Measurements from ENCODE around the gene WWP2. TPM values are rescaled to one million over a fixed set of nuclear protein-coding genes. Genes with fewer than 3 reads are reported as not detected.
A peak's percentile ranks its signal among the peaks of the same experiment; 100 is the strongest.

WWP2 gene
- total and polyA plus RNA-seq, 7 donors = 12.2 to 26.0 (median 19.0) TPM

DNA sequence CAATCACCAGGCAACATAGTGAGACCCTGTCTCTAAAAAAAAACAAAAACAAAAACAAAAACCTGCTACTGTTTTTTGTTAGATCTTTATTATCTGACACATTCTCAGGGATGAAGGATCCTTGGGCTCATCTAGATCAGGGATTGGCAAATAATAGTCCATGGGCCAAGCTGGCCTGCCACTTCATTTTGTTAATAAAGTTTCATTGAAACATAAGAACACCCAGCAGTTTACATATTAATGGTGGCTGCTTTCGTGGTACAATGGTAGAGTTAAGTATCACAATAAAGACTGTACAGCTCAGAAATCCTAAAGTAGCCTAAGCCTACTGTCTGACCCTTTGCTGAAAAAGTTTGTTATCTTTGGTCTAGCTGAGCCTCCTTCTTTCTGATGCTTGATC lies 156.1 kb downstream of the WWP2 start:
- Histone ChIP-seq H3K4me3 (no peak overlapping the region), H3K27ac (peak overlapping the region; percentile 53), H3K9me3 (no peaks in the 10 kb centered on the region), H3K36me3 (ENCODE audit: insufficient read depth in 1 of 2, low read depth in 1 of 2) (no peaks in the 10 kb centered on the region), H3K27me3 (ENCODE audit: insufficient read depth in 3 of 3, low read length in 2 of 3) (no peaks in the 10 kb centered on the region), H3K4me1 (peaks cover 12% of the 10 kb centered on the region)
- TF ChIP-seq CTCF (IDR thresholded peaks at IDR 0.05) = no peak
- DNase-seq (no peak), ATAC-seq (no peak)
- WGBS, 3 donors = 85 to 91% (median 87%) methylated on average over 1 of the region's 1 CpG
- intact Hi-C loops (cut with DNase I) = no loop called here

DNA sequence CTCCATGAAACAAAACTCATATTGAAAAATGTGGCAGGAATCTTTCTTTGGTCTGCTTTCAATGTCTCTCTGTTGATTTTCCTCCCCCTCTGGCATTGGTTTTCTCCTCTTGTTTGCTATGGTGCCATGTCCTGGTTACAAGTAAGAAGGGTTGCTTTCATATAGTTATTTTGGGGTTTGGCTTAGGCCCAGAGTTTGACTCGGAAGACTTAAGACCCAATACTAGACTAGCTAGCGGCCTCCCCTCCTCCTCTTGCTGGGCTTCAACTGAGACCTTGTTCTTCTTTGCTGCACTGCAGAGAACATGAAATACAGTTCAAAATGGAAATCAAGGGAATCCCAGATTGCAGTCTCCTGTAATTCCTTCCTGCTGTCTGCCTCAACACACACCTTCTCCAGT lies 159.0 kb downstream of the WWP2 start:
- peaks cover 12% of the 10 kb centered on the region for H3K4me1 ChIP-seq
- DNase-seq = no peak
- H3K4me3 ChIP-seq = no peak overlapping the region
- TF ChIP-seq CTCF (IDR thresholded peaks at IDR 0.05) = no peak
- peaks cover 0 to 5% of the 10 kb centered on the region in 2 donors for H3K36me3 ChIP-seq (ENCODE audit: insufficient read depth in 1 of 2, low read depth in 1 of 2)
- no peaks in the 10 kb centered on the region for H3K27me3 ChIP-seq (ENCODE audit: insufficient read depth in 3 of 3, low read length in 2 of 3)
- H3K9me3 ChIP-seq = no peaks in the 10 kb centered on the region
- 15 to 41% (median 23%) methylated on average over 2 of the region's 2 CpGs for WGBS, 3 donors
- H3K27ac ChIP-seq = no peak overlapping the region
- ATAC-seq = peak in 3 of 4 donors; percentile 48 to 72 (median 71)
- intact Hi-C loops (cut with DNase I) = no loop called here

DNA sequence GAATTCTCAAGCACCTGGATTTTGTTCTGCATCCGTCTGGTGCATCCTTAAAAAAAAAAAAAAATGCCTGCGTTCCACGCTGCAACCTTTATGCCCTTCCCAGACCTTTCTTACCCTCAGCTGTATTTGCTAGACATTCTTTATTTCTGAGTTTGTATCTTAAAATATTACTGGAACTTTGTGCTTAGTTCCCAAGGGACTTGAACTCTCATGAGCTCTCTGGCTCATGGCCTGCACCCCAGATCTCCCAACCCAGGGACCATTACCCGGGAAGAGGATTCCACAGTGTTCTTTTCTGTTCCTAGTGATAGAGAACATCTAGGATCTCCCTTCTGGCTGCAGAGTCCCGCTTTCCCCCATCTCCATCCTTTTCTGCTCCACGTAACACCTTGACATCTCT lies 160.1 kb downstream of the WWP2 start:
- Histone ChIP-seq H3K27ac (no peak overlapping the region), H3K4me1 (peaks cover 15% of the 10 kb centered on the region), H3K36me3 (ENCODE audit: insufficient read depth in 1 of 2, low read depth in 1 of 2) (peaks cover 0 to 5% of the 10 kb centered on the region in 2 donors), H3K4me3 (no peak overlapping the region), H3K9me3 (no peaks in the 10 kb centered on the region), H3K27me3 (ENCODE audit: insufficient read depth in 3 of 3, low read length in 2 of 3) (no peaks in the 10 kb centered on the region)
- 64 to 78% (median 73%) methylated on average over 6 of the region's 6 CpGs for WGBS, 3 donors
- DNase-seq (no peak), ATAC-seq (no peak)
- no peak for TF ChIP-seq CTCF (IDR thresholded peaks at IDR 0.05)
- intact Hi-C loops (cut with DNase I) = no loop called here

GRCh38 chr16:69924041-69924775 lies 162.1 kb downstream of the WWP2 start:
- intact Hi-C loops (cut with DNase I) = no loop called here
- ATAC-seq = no peak
- no peak for DNase-seq

More at GRCh38 chr16:69924041-69924775, 162.1 kb downstream of the WWP2 start:
- WGBS, 3 donors = 73 to 78% (median 74%) methylated on average over 10 to 11 of the region's 11 CpGs
- Histone ChIP-seq H3K4me3 (no peak overlapping the region), H3K27me3 (ENCODE audit: insufficient read depth in 3 of 3, low read length in 2 of 3) (no peaks in the 10 kb centered on the region), H3K4me1 (peaks cover 23% of the 10 kb centered on the region), H3K27ac (peak overlapping the region; percentile 55), H3K36me3 (ENCODE audit: insufficient read depth in 1 of 2, low read depth in 1 of 2) (peaks cover 0 to 6% of the 10 kb centered on the region in 2 donors), H3K9me3 (no peaks in the 10 kb centered on the region)
- no peak for TF ChIP-seq CTCF (IDR thresholded peaks at IDR 0.05)

Data from psoas muscle (tissue), 8 donors.